Mucosa of descending colon (tissue), 3 donors: ENCODE measurements around the gene ATP6V0B. TPM values are rescaled to one million over a fixed set of nuclear protein-coding genes. Genes with fewer than 3 reads are reported as not detected.

Experiments
- ATAC-seq: fragments of 200-7000 bp; cut with Tn5 transposase; one replicate; pipeline ENCODE4 v1.9.1; 2020; ENCODE audit warnings: mild to moderate bottlenecking, moderate library complexity
- DNase-seq, 3 donors: peaks; one replicate each; pipeline ENCODE4 v3.0.0-alpha.2; 2020
- H3K36me3 ChIP-seq: fragments of 200-600 bp; one replicate; pipeline ENCODE4 v1.8.0; 2021; ENCODE audit warnings: low read depth, mild to moderate bottlenecking
- H3K4me1 ChIP-seq: fragments of 200-600 bp; one replicate; pipeline ENCODE4 v1.8.0; 2021; ENCODE audit warnings: low read depth, mild to moderate bottlenecking
- H3K4me3 ChIP-seq: fragments of 200-600 bp; one replicate; pipeline ENCODE4 v1.8.0; 2021; ENCODE audit warnings: mild to moderate bottlenecking
- H3K9me3 ChIP-seq: fragments of 200-600 bp; one replicate; pipeline ENCODE4 v1.8.0; 2021; ENCODE audit warnings: mild to moderate bottlenecking
- intact Hi-C, 2 donors: fragments of 100-400 bp; cut with DNase I in 1 of 2; cut with micrococcal nuclease in 1 of 2; formaldehyde crosslinking; loops; one replicate each; pipeline versions ENCODE4 v1.11.0 to v1.11.1; 2022; cut with DNase I, micrococcal nuclease
- total RNA-seq, 3 donors: library from RNA; stranded (reverse); fragmentation: NEBNext Ultra II Directional in 2 of 3; extraction: Animal tissue kit (Norgen Biotek cat#: 25700) in 2 of 3; gene quantifications; one replicate each; pipeline versions ENCODE4 v1.2.1 to v1.2.4, GENCODE V29; 2021 to 2023
- TF ChIP-seq, protein P1 (sequence below): fragments of 200-600 bp; IDR thresholded peaks from one replicate; pipeline ENCODE4 v1.8.0; 2022; ENCODE audit warnings: antibody characterized with exemption, mild to moderate bottlenecking
- donor health status: DM: no; HTN: no; CAD: no; lungs with moderate emphysema.
- donor health status: DM: no; HTN: no; CAD: no.
- donor health status: DM: no; HTN: yes; CAD: no.

Gene ATP6V0B
- total RNA-seq, 3 donors from 2014 or later = 116 to 184 (median 158) TPM

DNA sequence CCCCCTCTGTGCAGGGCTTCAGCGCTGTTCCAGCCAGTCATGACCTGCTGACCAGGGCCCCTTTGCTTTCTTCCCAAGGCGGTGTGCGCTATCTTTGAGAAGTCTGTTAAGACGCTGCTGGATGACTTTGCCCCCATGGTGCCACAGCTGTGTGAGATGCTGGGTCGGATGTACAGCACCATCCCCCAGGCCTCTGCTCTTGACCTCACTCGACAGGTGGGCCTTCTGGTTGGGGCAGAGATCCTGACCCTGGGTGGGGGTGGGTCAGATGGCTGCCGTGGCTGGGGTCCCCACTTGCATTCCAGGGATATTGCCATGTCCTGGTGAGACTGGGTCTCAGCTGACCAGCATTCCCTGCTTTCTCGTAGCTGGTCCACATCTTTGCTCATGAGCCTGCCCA, 14.0 kb upstream of the ATP6V0B start:
- intact Hi-C loops = no loop called here
- Histone ChIP-seq H3K4me3 (no peak overlapping the region), H3K4me1 (no peaks in the 10 kb centered on the region), H3K36me3 (no peaks in the 10 kb centered on the region), H3K9me3 (no peaks in the 10 kb centered on the region)
- no peak for DNase-seq
- TF ChIP-seq, protein P1, sequence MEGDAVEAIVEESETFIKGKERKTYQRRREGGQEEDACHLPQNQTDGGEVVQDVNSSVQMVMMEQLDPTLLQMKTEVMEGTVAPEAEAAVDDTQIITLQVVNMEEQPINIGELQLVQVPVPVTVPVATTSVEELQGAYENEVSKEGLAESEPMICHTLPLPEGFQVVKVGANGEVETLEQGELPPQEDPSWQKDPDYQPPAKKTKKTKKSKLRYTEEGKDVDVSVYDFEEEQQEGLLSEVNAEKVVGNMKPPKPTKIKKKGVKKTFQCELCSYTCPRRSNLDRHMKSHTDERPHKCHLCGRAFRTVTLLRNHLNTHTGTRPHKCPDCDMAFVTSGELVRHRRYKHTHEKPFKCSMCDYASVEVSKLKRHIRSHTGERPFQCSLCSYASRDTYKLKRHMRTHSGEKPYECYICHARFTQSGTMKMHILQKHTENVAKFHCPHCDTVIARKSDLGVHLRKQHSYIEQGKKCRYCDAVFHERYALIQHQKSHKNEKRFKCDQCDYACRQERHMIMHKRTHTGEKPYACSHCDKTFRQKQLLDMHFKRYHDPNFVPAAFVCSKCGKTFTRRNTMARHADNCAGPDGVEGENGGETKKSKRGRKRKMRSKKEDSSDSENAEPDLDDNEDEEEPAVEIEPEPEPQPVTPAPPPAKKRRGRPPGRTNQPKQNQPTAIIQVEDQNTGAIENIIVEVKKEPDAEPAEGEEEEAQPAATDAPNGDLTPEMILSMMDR = no peak
- no peak for ATAC-seq

DNA sequence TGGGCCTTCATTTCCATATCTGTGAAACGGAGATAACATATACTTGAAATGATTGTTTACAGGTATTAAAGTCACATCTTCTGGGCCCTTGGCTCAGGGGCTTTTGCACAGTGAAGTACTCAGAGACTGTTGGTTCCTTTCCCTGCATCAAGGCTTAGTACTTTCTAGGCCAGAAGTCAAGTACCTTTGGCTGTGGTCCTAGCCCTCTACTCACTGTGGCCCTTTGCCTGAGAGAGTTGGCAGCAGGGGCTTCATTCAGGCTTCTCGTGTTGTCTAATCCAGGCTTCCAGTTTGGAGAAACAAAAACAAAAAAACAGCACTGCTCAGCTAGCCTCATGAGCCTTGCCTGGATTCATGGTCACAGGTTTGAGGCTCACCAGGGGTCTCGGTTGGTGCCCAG, 13.1 kb upstream of the ATP6V0B start:
- H3K4me3 ChIP-seq = no peak overlapping the region
- no peak for DNase-seq
- TF ChIP-seq, protein P1 = no peak
- no peak for ATAC-seq
- no peaks in the 10 kb centered on the region for H3K4me1 ChIP-seq
- intact Hi-C loops = no loop called here
- H3K36me3 ChIP-seq = no peaks in the 10 kb centered on the region
- no peaks in the 10 kb centered on the region for H3K9me3 ChIP-seq

DNA sequence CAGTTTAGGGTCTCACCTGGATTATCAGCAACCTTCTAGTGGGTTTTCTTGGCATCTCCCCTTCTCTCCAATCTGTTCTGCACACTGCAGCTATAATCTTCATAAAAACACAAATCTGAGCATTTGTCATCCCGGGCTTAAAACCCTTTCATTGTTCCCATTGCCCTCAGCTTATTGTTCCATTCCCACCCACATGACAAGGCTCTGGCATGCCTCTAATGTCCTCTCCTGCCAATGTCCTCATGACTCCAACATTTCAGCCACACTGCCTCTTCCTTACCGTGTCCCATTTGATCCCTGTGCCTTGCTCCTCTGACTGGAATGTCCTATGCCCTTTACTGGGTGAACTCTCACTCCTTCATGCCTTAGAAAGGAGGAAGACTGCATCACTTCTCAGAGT, 12.4 kb upstream of the ATP6V0B start:
- ATAC-seq (no peak), DNase-seq (no peak)
- no peak overlapping the region for H3K4me3 ChIP-seq
- H3K4me1 ChIP-seq = no peaks in the 10 kb centered on the region
- TF ChIP-seq, protein P1 = no peak
- intact Hi-C loops = no loop called here
- no peaks in the 10 kb centered on the region for H3K36me3 ChIP-seq
- no peaks in the 10 kb centered on the region for H3K9me3 ChIP-seq

DNA sequence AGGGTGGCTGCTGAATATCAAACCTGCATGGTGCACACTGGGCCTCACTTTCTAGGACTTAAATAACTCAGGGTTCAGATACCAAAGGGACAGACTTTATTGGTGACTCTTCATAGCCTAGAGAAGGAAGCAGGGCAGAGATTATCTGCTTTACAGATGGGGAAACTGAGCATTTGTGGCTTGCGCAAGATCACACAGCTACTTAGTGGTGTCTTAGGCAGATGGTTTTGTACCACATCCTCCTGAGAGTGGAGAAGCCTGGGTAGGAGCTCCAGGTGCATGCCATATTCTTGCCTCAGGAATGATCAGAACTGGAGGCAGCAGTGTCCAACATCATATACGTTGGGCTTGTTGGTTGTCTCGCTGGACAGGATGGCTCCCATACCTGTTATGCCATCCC, 11.8 kb upstream of the ATP6V0B start:
- intact Hi-C loops = no loop called here
- H3K9me3 ChIP-seq = no peaks in the 10 kb centered on the region
- TF ChIP-seq, protein P1 = no peak

DNA sequence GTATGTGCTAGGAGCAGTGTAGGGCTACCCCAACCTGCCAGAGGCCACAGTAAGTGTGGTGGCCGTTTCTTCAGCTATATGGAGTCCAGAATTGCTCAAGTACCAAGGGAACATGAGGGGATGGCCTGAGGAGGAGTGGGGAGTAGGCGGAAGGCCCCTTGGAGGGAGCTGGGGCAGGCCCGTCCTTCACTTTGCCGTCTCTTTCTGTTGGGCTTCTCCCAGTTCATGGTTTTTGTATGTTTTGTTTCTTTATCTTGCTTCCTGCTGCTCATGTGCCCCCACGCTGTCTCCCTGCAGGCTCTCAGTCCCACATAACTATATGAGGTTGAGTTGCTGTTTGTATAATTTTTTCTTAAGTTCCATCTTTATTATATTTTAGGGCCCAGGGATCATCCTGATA, 10.9 kb upstream of the ATP6V0B start:
- no peak for DNase-seq
- intact Hi-C loops = no loop called here
- Histone ChIP-seq H3K4me3 (no peak overlapping the region), H3K9me3 (no peaks in the 10 kb centered on the region), H3K36me3 (no peaks in the 10 kb centered on the region), H3K4me1 (no peaks in the 10 kb centered on the region)
- TF ChIP-seq, protein P1 = no peak
- no peak for ATAC-seq

More for the DNA sequence above, 11.8 kb upstream of the ATP6V0B start:
- no peak for ATAC-seq
- no peaks in the 10 kb centered on the region for H3K36me3 ChIP-seq
- no peak for DNase-seq
- no peak overlapping the region for H3K4me3 ChIP-seq
- H3K4me1 ChIP-seq = no peaks in the 10 kb centered on the region

DNA sequence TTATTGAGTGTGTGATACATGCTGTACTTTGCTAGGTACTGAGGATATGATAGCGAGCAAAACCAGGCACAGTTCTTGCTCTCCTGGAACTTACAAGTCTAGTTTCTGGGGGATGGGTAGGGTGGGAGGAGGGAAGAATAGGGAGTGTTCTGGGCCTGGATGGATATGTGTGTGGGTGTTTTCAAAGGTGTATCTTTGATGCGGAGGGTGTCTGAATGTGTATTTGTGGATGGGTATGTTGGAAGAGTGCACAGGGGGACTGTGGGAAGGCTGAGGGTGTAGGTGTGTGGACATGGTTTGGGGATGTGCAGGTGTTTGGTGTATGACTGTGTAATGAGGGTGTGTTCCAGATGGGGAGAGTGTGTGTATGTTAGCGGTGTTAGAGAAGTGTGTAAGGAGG, 9.4 kb upstream of the ATP6V0B start:
- DNase-seq (no peak), ATAC-seq (no peak)
- intact Hi-C loops = no loop called here
- Histone ChIP-seq H3K36me3 (no peaks in the 10 kb centered on the region), H3K4me1 (peaks cover under 1% of the 10 kb centered on the region), H3K9me3 (no peaks in the 10 kb centered on the region), H3K4me3 (no peak overlapping the region)
- TF ChIP-seq, protein P1 = no peak
